Measurements from ENCODE around the gene SLC18B1. TPM values are rescaled to one million over a fixed set of nuclear protein-coding genes. Genes with fewer than 3 reads are reported as not detected.

Gene SLC18B1
- total and polyA plus RNA-seq, 4 donors: 3.5 to 6.7 (median 5.2) TPM

DNA sequence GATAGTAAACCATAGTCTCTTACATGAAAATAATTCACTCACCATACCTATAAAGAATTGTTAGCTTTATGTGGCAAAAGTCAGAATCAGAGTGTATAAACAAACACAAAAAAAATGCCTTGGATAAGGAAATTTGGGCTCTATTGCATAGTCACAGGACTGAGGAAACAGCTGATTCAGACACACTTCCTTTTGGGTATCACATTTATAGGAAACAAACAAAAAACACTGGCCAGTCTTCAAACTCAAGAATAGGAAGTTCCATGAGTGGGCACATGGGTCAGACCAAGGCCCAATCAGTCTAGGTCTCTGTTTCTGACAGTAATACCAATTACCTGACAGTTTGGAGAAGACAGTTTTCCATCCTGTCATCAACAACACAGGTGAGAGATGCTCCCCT is 8.0 kb downstream of the SLC18B1 start:
- no peak overlapping the region for H3K27ac ChIP-seq (ENCODE audit: low read depth in 1 of 2, low read length in 2 of 2)
- H3K27me3 ChIP-seq (ENCODE audit: control insufficient read depth in 4 of 4, insufficient read depth in 4 of 4, low read length in 3 of 4): no peaks in the 10 kb centered on the region
- H3K4me3 ChIP-seq (ENCODE audit: low read depth in 1 of 3, low read length in 3 of 3): no peak overlapping the region
- no peak for DNase-seq (ENCODE audit: low spot score)
- peaks cover 0 to 3% (median 0%) of the 10 kb centered on the region in 4 donors for H3K36me3 ChIP-seq (ENCODE audit: control insufficient read depth in 4 of 4, insufficient read depth in 3 of 4, low read depth in 1 of 4, low read length in 3 of 4)
- H3K9me3 ChIP-seq (ENCODE audit: control insufficient read depth in 4 of 4, low read length in 3 of 4): no peaks in the 10 kb centered on the region
- no peak overlapping the region for H3K9ac ChIP-seq (ENCODE audit: low read depth in 1 of 2, low read length in 2 of 2)
- TF ChIP-seq TAF1 (conservative IDR thresholded peaks at IDR 0.05) (no peak), ZBTB33 (IDR thresholded peaks at IDR 0.05) (no peak), RXRA (IDR thresholded peaks at IDR 0.05) (no peak), REST (IDR thresholded peaks at IDR 0.05) (no peak), HNF4G (IDR thresholded peaks at IDR 0.05) (no peak)
- TF ChIP-seq, protein P1, sequence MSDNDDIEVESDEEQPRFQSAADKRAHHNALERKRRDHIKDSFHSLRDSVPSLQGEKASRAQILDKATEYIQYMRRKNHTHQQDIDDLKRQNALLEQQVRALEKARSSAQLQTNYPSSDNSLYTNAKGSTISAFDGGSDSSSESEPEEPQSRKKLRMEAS (IDR thresholded peaks at IDR 0.05): peak; percentile 46
- H3K4me1 ChIP-seq (ENCODE audit: control insufficient read depth in 4 of 4, insufficient read depth in 4 of 4, low read length in 3 of 4): no peaks in the 10 kb centered on the region

GRCh38 chr6:132789396-132789776 is 9.1 kb downstream of the SLC18B1 start:
- no peak for DNase-seq (ENCODE audit: low spot score)
- Histone ChIP-seq H3K4me1 (ENCODE audit: control insufficient read depth in 4 of 4, insufficient read depth in 4 of 4, low read length in 3 of 4) (no peaks in the 10 kb centered on the region), H3K36me3 (ENCODE audit: control insufficient read depth in 4 of 4, insufficient read depth in 3 of 4, low read depth in 1 of 4, low read length in 3 of 4) (peaks cover 0 to 3% (median 0%) of the 10 kb centered on the region in 4 donors), H3K27ac (ENCODE audit: low read depth in 1 of 2, low read length in 2 of 2) (no peak overlapping the region), H3K9me3 (ENCODE audit: control insufficient read depth in 4 of 4, low read length in 3 of 4) (no peaks in the 10 kb centered on the region), H3K9ac (ENCODE audit: low read depth in 1 of 2, low read length in 2 of 2) (no peak overlapping the region), H3K27me3 (ENCODE audit: control insufficient read depth in 4 of 4, insufficient read depth in 4 of 4, low read length in 3 of 4) (no peaks in the 10 kb centered on the region), H3K4me3 (ENCODE audit: low read depth in 1 of 3, low read length in 3 of 3) (no peak overlapping the region)
- no peak for TF ChIP-seq RAD21 (IDR thresholded peaks at IDR 0.05)
- no peak for TF ChIP-seq CTCF (IDR thresholded peaks at IDR 0.05; ENCODE audit: low read depth, low read length, missing input control)
- no peak for TF ChIP-seq TAF1 (conservative IDR thresholded peaks at IDR 0.05)
- TF ChIP-seq RXRA (IDR thresholded peaks at IDR 0.05): no peak
- no peak for TF ChIP-seq FOXA1 (IDR thresholded peaks at IDR 0.05)
- TF ChIP-seq, protein P1 (IDR thresholded peaks at IDR 0.05): no peak
- WGBS: 95% methylated on average over 4 of the region's 4 CpGs

Measured in liver (tissue), 9 donors.